ENCODE measurements around the gene PUS1. TPM values are rescaled to one million over a fixed set of nuclear protein-coding genes. Genes with fewer than 3 reads are reported as not detected.

The PUS1 gene
- total RNA-seq, 1 donor from 2014 or later, result 28.1 TPM

- Mint-ChIP-seq H3K36me3 (ENCODE audit: unreplicated experiment) (no peaks in the 10 kb centered on the region), H3K27ac (ENCODE audit: unreplicated experiment) (no peak overlapping the region), H3K4me1 (ENCODE audit: low read depth, unreplicated experiment) (no peaks in the 10 kb centered on the region), H3K9me3 (ENCODE audit: unreplicated experiment) (no peaks in the 10 kb centered on the region), H3K4me3 (ENCODE audit: unreplicated experiment) (no peak overlapping the region), H3K27me3 (ENCODE audit: unreplicated experiment) (peaks cover 4% of the 10 kb centered on the region)
- no peak for TF ChIP-seq CTCF (IDR thresholded peaks at IDR 0.05; ENCODE audit: partially characterized antibody, unreplicated experiment)
- DNase-seq, result no peak
Measured at GRCh38 chr12:131914179-131914702, 14.8 kb upstream of the PUS1 start.

- no peak for TF ChIP-seq CTCF (IDR thresholded peaks at IDR 0.05; ENCODE audit: partially characterized antibody, unreplicated experiment)
- H3K36me3 Mint-ChIP-seq (ENCODE audit: unreplicated experiment), result no peaks in the 10 kb centered on the region
- DNase-seq, result no peak
- H3K4me3 Mint-ChIP-seq (ENCODE audit: unreplicated experiment), result no peak overlapping the region
- peaks cover 6% of the 10 kb centered on the region for H3K27me3 Mint-ChIP-seq (ENCODE audit: unreplicated experiment)
- no peaks in the 10 kb centered on the region for H3K9me3 Mint-ChIP-seq (ENCODE audit: unreplicated experiment)
- H3K4me1 Mint-ChIP-seq (ENCODE audit: low read depth, unreplicated experiment), result no peaks in the 10 kb centered on the region
- no peak overlapping the region for H3K27ac Mint-ChIP-seq (ENCODE audit: unreplicated experiment)
Measured at GRCh38 chr12:131915000-131915689, 13.9 kb upstream of the PUS1 start.

- peaks cover 8% of the 10 kb centered on the region for H3K27me3 Mint-ChIP-seq (ENCODE audit: unreplicated experiment)
- DNase-seq, result no peak
- H3K36me3 Mint-ChIP-seq (ENCODE audit: unreplicated experiment), result no peaks in the 10 kb centered on the region
- H3K4me1 Mint-ChIP-seq (ENCODE audit: low read depth, unreplicated experiment), result no peaks in the 10 kb centered on the region
- no peaks in the 10 kb centered on the region for H3K9me3 Mint-ChIP-seq (ENCODE audit: unreplicated experiment)
- H3K4me3 Mint-ChIP-seq (ENCODE audit: unreplicated experiment), result no peak overlapping the region
- no peak overlapping the region for H3K27ac Mint-ChIP-seq (ENCODE audit: unreplicated experiment)
- no peak for TF ChIP-seq CTCF (IDR thresholded peaks at IDR 0.05; ENCODE audit: partially characterized antibody, unreplicated experiment)
Measured at GRCh38 chr12:131915823-131916222, 13.3 kb upstream of the PUS1 start.

GRCh38 chr12:131916306-131917138 lies 12.6 kb upstream of the PUS1 start:
- Mint-ChIP-seq H3K4me3 (ENCODE audit: unreplicated experiment) (no peak overlapping the region), H3K27ac (ENCODE audit: unreplicated experiment) (no peak overlapping the region), H3K9me3 (ENCODE audit: unreplicated experiment) (peaks cover 1% of the 10 kb centered on the region), H3K36me3 (ENCODE audit: unreplicated experiment) (no peaks in the 10 kb centered on the region), H3K27me3 (ENCODE audit: unreplicated experiment) (peaks cover 8% of the 10 kb centered on the region), H3K4me1 (ENCODE audit: low read depth, unreplicated experiment) (no peaks in the 10 kb centered on the region)
- DNase-seq, result no peak
- TF ChIP-seq CTCF (IDR thresholded peaks at IDR 0.05; ENCODE audit: partially characterized antibody, unreplicated experiment), result no peak
